ENCODE data around the gene SRPK1. TPM values are rescaled to one million over a fixed set of nuclear protein-coding genes. Genes with fewer than 3 reads are reported as not detected.

SRPK1 gene
- polyA plus RNA-seq, 1 experiment = 41.6 TPM

GRCh38 chr6:35897036-35897435 lies 23.9 kb downstream of the SRPK1 start:
- Histone ChIP-seq H3K4me3 (ENCODE audit: low read depth, low read length) (no peak overlapping the region), H3K27ac (ENCODE audit: low read depth, low read length) (no peak overlapping the region), H3K27me3 (ENCODE audit: control insufficient read depth, insufficient read depth, low read length) (no peaks in the 10 kb centered on the region), H3K9me3 (ENCODE audit: control insufficient read depth, insufficient read depth, low read length) (no peaks in the 10 kb centered on the region)
- DNase-seq (ENCODE audit: low read depth, low spot score) = no peak
- POLR2A ChIA-PET = no interaction called here
- TF ChIP-seq CTCF (IDR thresholded peaks at IDR 0.05; ENCODE audit: low read depth, low read length) = no peak
- CTCF ChIA-PET = no interaction called here

GRCh38 chr6:35896228-35896627 lies 24.7 kb downstream of the SRPK1 start:
- no peak for TF ChIP-seq CTCF (IDR thresholded peaks at IDR 0.05; ENCODE audit: low read depth, low read length)
- ChIA-PET POLR2A (no interaction called here), CTCF (no interaction called here)
- DNase-seq (ENCODE audit: low read depth, low spot score) = no peak
- no peak overlapping the region for H3K4me3 ChIP-seq (ENCODE audit: low read depth, low read length)
- no peaks in the 10 kb centered on the region for H3K27me3 ChIP-seq (ENCODE audit: control insufficient read depth, insufficient read depth, low read length)
- H3K27ac ChIP-seq (ENCODE audit: low read depth, low read length) = no peak overlapping the region
- H3K9me3 ChIP-seq (ENCODE audit: control insufficient read depth, insufficient read depth, low read length) = no peaks in the 10 kb centered on the region

- ChIA-PET CTCF (no interaction called here), POLR2A (no interaction called here)
Measured at GRCh38 chr6:35895560-35895959, 25.3 kb downstream of the SRPK1 start.

GRCh38 chr6:35894776-35895175 lies 26.1 kb downstream of the SRPK1 start:
- Histone ChIP-seq H3K4me3 (ENCODE audit: low read depth, low read length) (no peak overlapping the region), H3K27ac (ENCODE audit: low read depth, low read length) (no peak overlapping the region), H3K9me3 (ENCODE audit: control insufficient read depth, insufficient read depth, low read length) (no peaks in the 10 kb centered on the region), H3K27me3 (ENCODE audit: control insufficient read depth, insufficient read depth, low read length) (no peaks in the 10 kb centered on the region)
- CTCF ChIA-PET = no interaction called here
- no peak for DNase-seq (ENCODE audit: low read depth, low spot score)
- no peak for TF ChIP-seq CTCF (IDR thresholded peaks at IDR 0.05; ENCODE audit: low read depth, low read length)
- POLR2A ChIA-PET = no interaction called here

More at GRCh38 chr6:35895560-35895959, 25.3 kb downstream of the SRPK1 start:
- no peak for TF ChIP-seq CTCF (IDR thresholded peaks at IDR 0.05; ENCODE audit: low read depth, low read length)
- no peak overlapping the region for H3K27ac ChIP-seq (ENCODE audit: low read depth, low read length)
- H3K27me3 ChIP-seq (ENCODE audit: control insufficient read depth, insufficient read depth, low read length) = no peaks in the 10 kb centered on the region
- no peak overlapping the region for H3K4me3 ChIP-seq (ENCODE audit: low read depth, low read length)
- DNase-seq (ENCODE audit: low read depth, low spot score) = no peak
- no peaks in the 10 kb centered on the region for H3K9me3 ChIP-seq (ENCODE audit: control insufficient read depth, insufficient read depth, low read length)

GRCh38 chr6:35893246-35893645 lies 27.7 kb downstream of the SRPK1 start:
- CTCF ChIA-PET = interaction anchor here (1.0 to 1.8 kb wide), 2 partner anchors 9 to 202 kb away, joined by 3 to 5 read pairs; no protein-coding TSS in a partner anchor
- no peak for TF ChIP-seq CTCF (IDR thresholded peaks at IDR 0.05; ENCODE audit: low read depth, low read length)
- H3K27ac ChIP-seq (ENCODE audit: low read depth, low read length) = no peak overlapping the region
- no peaks in the 10 kb centered on the region for H3K9me3 ChIP-seq (ENCODE audit: control insufficient read depth, insufficient read depth, low read length)
- no peak for DNase-seq (ENCODE audit: low read depth, low spot score)
- H3K4me3 ChIP-seq (ENCODE audit: low read depth, low read length) = no peak overlapping the region
- POLR2A ChIA-PET = no interaction called here
- no peaks in the 10 kb centered on the region for H3K27me3 ChIP-seq (ENCODE audit: control insufficient read depth, insufficient read depth, low read length)

All from AG04450 (cell line).